CD4-positive, alpha-beta T cell treated with Interleukin-15 for 1 hour (primary cell): ENCODE measurements around the gene ZNF343.
"Not testable (repeated sequence)": the region's sequence is repeated elsewhere in the genome, so short reads cannot be mapped to it uniquely, and the experiment has no call there.

Source experiments
- DNase-seq: peaks from one replicate; pipeline ENCODE4 v3.0.0-alpha.2; 2020

ZNF343 gene

DNA sequence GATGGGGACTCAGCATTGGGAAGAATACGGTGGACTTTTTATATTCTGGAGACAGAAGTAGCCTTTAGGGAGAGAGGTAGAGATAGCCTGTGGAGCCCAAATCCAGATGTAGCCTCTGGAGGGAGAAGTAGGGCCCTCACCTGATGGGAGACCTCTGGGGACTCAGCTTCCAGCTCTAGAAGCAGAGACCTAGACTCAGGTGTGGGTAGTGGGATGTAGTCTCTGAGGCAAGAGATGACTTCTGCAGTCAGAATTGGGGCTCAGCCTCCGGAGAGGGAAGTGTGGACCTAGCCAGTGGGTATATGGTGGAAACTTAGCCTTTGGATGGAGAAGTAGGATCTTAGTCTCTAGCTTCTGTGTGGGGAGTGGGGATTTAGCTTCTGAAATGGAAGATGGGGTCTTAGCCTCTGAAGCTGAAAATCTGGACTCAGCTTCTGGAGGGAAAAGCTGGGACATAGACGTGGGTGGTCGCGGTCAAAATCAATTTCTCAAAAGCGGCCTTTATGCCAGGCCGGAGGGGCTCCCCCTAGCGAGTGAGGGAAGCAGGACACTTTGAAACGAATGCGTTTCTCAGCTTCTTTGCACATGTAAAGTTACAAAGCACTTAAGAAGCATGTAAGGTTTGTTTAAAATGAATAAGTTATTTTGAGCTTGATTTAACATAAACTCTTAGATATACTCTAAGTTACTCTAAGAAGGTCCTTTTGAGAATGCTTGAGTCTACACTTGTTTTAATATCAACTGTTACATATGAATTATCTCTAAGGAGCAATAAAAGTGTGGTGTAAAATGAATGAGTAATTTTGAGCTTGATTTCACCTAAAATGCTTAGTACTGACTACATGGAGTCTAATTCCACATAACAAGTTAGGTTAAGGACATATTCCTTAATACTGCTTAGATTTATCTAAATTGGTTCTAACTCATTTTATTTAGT is 12.9 kb upstream of the ZNF343 start:
- peak; percentile 33 for DNase-seq

DNA sequence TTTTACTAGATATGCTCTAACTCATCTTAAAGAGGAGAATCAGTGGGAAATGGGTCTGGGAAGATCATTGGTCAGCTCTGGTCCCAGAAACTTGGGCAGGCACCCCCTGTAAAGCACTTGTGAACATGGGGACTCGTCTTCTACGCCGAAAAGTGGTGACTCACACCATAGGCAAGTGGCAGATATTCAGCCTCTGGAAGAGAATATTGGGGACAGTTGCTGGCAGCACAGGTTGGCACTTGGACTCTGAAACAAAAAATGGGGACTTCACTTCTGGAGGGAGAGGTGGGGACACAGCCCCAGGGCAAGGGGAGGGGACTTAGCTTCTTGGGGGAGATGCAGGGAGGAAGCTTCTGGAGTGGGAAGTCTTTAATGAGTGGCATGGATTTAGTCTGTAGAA is 11.9 kb upstream of the ZNF343 start:
- DNase-seq, result no peak

DNA sequence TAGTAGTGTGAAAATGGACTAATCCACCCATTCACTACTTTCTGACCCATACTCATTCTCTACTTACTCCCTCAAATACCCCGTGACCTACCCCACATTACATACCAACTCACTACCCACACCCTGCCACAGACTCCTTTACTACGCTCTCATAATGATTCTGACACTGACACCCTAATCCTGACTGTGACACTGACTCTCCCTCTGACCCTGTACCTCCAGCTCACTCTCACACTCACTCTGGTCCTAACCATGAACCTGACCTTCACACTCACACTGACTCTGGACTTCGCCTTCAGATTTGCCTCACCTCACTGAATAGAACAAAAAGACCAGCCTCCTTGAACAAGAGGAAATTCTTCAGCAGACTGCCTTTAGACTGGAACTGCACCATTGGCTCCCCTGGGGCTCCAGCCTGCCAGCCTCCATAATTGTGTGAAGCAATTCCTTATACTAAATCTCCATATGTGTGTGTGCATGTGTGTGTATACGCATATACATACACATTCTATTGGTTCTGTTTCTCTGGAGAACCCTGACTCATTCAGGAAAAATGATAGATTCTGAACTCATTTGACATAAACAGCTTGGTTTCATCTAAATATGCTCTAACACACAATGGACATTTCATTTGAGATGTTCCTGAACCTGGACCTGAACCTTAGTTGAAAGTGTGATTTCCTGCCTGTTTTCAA is 10.5 kb upstream of the ZNF343 start:
- no peak for DNase-seq

DNA sequence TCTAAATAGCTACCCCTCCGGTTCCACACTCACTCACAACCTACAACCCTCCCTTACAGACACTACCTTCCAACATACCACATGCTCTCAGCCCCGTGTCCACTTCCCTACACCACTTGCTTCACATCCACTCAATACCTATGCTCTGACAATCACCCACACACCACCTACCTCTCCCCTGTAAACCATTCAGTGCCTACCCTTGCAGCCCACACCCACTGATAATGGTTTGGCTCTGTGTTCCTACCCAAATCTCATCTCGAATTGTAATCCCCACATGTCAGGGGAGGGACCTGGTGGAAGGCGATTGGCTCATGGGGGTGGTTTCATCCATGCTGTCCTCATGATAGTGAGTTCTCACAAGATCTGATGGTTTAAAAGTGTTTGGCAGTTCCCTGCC is 9.8 kb upstream of the ZNF343 start:
- no peak for DNase-seq

DNA sequence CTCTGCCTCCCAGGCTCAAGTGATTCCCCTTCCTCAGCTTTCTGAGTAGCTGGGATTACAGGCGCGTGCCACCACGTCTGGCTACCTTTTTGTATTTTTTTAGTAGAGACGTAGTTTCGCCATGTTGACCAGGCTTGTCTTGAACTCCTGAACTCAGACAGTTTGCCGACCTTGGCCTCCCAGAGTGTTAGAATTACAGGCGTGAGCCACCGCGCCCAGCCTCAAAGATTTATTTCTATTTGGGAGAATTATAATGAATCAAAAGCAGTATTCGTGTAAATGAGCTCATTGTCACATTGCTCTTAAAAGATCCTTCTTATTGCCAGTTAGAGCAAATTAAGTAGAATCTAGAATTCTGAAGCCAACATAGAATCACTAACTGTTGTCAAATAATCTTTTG is 9.4 kb upstream of the ZNF343 start:
- no peak for DNase-seq

DNA sequence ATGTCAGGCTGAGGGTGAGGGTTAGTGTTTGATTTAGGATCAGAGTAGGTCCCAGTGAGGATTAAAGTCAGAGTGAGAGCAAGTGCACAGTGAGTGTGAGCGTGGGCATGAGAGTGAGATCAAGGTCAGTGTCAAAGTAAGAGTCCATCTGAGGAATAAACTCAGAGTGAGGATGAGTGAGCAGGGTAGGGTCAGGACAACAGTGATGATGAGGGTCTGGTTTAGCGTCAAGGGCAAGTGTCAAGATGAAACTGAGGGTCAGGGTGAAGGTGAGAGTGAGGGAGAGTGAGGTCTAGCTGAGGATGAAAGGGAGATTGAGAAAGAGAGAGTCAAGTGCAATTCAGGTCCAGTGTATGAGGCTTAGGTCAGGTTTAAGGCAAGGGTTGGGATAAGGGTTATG is 7.7 kb upstream of the ZNF343 start:
- no peak for DNase-seq

DNA sequence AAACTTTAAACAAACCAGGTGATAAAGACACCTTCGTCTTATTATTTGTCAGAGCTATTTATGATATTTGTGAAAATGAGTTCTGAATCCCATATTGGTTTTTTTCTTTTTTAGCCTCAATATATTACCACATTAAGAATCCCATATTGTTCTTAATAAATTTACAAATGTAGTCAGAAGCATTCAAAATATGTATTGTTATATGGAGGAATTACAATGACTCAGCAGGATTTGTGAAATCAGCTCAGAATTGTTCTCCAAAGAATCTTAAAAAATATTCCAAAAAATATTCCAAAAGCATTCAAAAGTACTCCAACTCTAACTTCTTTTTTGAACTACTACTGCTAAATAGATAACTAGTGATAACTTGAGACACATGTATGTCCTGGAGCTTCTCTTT is 6.5 kb upstream of the ZNF343 start:
- no peak for DNase-seq

DNA sequence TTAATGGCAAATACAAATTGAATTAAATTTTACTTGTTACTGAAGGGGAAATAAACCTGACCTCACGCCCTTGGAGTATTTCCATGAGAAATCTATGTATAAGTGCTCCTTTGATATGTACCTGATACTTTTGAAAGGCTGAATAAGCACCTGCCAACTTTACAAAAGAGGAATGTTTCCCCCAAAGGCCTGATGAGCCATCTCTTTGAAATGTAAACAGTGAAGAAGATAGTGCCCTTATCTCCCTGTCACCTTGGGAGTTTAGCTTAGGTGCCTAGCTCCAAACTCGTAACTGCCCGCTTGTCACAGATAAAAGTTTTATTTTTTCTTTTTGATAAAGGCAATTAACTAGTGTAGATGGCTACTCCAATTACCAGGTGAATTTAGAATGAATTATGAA is 1.1 kb upstream of the ZNF343 start:
- DNase-seq, result no peak

DNA sequence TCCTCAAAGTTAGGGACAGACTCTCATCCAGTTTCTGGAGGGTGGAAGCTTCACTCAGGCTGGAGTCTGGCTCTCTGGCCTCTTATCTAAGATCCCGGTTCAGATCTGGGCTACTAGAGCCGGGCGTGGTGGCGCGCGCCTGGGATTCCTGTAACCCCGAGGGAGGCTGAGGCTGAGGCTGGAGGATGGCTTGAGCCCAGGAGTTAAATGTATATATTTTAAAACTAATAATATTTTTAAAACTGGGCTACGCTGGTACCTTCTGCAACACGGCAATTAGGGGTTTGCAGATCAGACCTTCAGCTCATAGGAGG is 710 bp upstream of the ZNF343 start:
- DNase-seq, result no peak

DNA sequence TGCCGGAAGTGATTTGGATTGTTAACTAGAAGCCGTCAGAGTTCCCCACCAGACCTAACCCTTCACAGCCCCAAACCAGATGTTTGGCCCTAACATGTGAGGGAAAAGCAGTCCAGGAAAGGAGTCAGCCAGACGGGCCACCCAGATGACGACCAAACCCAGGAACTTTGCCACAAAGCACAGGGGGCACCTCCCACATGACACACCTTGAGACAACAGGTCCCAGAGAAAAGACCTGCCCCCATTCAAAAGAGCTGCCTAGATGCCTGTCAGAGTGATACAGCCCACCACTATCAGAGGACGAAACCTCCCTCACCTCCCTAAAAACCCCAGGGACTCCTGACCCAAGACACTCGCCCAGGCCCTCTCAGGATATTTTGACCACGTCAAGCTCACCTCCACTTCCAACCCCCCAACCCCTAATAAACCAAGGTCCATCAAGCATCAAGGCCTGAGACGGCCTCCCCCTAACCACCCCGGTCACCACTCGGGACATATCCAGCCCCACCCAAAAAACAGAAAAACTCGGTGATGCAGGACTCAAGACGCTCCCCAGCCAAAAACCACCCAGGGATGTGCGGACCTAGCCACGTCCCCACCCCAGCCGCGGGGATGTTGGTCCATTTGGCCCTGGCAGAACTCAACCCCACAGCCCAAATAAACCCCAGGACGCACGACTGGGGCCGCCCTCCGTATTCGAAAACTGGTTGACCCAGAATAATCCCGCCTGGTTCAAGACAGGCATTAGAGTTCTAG is 662 bp downstream of the ZNF343 start:
- DNase-seq, result no peak

DNA sequence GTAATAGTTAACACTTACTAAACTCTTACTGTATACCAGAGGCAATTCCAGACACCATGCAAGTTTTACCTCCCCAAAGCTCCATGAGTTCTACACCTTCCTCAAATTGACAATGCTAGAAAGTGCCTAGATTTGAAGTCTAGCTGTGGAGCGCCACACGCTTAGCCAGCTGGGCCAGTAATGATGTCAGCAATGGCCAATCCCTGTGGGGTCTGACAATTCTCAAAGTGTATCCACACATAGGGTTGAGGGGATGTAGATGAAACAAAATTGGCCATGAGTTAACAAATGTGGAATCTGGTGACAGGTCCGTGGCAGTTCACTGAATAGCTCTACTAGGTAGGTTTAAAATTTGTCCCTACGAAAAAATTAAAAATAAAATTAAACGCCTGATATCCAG is 1.3 kb downstream of the ZNF343 start:
- no peak for DNase-seq

DNA sequence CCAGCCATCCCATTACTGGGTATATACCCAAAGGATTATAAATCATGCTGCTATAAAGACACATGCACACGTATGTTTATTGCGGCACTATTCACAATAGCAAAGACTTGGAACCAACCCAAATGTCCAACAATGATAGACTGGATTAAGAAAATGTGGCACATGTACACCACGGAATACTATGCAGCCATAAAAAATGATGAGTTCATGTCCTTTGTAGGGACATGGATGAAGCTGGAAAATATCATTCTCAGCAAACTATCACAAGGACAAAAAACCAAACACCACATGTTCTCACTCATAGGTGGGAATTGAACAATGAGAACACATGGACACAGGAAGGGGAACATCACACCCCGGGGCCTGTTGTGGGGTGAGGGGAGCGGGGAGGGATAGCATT is 2.3 kb downstream of the ZNF343 start:
- DNase-seq, result not testable (repeated sequence)

DNA sequence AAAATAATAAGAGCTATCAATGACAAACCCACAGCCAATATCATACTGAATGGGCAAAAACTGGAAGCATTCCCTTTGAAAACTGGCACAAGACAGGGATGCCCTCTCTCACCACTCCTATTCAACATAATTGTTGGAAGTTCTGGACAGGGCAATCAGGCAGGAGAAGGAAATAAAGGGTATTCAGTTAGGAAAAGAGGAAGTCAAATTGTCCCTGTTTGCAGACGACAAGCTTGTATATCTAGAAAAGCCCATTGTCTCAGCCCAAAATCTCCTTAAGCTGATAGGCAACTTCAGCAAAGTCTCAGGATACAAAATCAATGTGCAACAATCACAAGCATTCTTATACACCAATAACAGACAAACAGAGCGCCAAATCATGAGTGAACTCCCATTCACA is 3.9 kb downstream of the ZNF343 start:
- not testable (repeated sequence) for DNase-seq

DNA sequence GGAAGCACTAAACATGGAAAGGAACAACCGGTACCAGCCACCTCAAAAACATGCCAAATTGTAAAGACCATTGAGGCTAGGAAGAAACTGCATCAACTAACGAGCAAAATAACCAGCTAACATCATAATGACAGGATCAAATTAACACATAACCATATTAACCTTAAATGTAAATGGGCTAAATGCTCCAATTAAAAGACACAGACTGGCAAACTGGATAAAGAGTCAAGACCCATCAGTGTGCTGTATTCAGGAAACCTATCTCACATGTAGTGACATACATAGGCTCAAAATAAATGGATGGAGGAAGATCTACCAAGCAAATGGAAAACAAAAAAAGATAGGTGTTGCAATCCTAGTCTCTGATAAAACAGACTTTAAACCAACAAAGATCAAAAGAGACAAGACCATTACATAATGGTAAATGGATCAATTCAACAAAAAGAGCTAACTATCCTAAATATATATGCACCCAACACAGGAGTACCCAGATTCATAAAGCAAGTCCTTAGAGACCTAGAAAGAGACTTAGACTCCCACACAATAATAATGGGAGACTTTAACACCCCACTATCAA is 5.8 kb downstream of the ZNF343 start:
- not testable (repeated sequence) for DNase-seq

DNA sequence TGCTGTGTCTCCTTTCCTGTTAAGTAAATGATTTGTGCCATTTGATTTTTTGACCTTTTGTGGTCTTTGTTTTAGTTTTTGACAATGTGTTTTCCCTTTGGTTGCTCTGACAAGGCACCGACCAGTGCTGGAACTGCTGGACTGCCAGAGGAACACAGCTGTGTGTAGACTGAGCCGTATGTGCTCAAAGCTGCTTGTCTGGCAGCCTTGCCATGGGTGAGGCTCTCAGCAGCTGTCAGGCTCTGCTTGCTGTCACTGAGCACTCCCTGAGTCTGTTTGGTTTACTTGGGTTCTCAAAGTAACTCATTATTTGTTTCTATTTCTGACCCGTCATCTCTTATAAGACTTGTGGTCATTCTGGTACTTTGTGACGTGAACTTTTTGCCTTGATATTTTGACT is 23.1 kb downstream of the ZNF343 start:
- DNase-seq, result no peak

DNA sequence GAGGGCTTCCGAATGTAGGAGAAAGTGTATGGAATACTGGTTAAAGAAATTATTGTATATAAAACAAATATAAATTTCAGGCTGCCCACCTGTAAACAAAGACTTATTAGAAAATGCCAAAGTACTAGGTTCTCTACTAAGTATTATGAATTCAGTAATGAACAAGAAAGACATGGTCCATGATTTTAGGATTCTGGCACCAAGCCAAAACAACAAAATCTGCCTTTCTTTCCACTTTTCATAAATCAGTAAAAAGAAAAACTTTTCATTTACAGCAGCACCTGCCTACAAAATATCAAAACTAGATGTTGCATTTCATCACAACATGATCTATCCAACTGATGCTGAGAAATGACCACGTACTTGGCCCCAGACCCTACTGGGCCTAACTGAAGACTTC is 23.6 kb downstream of the ZNF343 start:
- no peak for DNase-seq

DNA sequence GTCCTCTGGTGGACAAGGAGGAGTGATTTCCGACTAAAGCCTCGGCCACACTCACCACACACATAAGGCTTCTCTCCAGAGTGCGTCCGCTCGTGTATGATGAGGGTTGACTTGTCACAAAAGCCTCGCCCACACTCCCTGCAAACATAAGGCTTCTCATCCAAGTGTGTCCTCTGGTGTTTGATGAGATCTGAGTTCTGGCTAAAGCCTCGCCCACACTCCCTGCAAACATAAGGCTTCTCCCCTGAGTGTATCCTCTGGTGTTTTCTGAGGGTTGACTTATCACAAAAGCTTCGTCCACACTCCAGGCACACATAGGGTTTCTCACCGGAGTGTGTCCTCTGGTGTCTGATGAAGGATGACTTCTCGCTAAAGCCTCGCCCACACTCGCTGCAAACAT is 25.2 kb downstream of the ZNF343 start:
- no peak for DNase-seq

DNA sequence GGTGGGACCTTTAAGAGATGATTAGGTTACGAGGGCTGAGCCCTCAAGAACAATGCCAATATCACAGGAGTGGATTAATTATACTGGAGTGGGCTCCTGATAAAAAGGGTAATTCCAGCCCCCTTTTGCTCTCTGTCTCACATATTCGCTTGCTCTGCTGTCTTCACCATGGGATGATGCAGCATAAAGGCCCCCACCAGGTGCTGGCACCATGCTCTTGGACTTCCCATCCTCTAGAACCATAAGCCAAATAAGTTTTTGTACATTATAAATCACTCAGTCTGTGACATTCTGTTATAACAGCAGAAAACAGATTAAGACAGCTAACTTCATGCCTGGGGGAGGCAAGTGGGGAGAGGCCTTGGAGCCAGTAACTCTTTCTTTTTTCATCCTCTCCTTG is 28.3 kb downstream of the ZNF343 start:
- no peak for DNase-seq

DNA sequence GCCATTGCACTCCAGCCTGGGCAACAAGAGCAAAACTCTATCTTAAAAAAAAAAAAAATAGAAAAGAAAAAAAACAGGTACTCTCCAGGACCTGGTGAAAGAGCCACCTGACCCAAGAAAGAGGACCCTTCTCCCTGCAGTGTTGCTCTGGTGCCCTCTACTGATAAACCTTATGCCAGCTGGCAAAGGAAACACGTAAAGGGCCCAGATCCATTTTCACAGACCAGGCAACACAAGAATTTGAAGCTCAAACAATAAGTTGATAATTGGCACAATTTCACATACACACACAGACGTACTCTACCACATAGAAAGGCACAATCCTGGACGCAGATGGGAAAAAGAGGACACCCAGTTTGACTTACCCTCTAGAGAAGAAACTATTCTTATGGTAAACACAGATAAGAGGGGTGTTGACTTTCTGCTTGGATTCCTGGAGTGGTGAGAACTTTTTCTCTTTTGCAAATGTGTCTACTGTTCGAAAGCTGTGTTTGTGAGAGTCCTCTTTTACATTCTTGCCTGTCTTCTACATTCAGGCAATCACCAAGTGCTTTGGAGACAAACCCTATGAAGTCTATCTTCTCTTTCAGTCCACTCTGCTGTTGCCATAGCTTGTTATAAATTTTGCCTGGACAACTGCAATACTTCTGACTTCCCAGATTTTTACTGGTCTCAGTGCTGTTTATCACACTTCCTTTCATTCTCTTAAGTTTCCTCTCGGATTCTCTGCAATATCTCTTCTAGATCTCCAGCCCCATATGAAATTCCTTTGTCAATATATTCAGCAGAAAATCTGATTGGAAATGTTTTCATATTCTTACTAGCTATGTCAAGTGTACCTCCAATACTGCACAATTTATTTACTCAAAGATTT is 31.7 kb downstream of the ZNF343 start:
- no peak for DNase-seq

DNA sequence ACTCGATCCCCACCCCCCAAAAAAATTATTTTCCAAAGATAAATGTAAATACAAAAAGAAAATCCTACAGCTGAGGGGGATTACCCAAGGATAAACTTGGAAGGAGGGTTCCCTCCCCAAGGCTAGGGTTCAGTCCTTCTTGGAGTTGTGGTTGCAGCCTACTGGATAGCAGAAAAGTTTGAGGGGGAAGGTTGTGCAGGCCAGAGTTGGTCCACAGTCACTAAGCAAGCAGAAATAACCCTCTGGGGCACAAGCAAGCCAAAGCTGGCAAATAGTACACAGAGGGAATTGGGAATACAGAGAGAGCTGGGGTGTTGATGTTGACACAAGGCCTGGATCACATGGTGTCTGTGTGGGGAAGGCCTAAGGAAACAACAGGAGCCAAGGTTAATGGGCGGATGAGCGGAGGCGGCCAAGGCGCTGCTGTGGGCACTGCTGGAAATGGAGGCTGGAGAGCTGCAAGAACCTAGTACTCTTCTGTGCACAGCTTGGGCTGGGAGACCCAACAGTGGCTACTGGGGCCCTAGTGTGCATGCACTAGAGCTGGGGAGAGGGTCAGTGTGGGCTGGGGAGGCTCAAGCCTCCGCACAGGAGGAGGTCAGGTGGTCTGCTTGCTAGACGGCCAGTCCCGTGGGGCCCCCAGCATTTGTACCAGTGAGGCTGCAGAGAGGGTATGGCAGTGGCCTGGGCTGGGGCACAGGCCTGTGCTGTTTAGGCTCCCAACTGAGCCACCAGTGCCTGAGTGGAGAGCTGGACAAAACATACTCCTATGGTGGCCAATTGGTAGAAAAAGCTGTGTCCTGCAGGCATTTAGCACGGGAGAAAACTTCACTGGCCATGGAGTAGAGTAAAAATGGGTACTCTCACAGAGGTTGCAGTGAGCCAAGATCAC is 32.6 kb downstream of the ZNF343 start:
- DNase-seq, result no peak

DNA sequence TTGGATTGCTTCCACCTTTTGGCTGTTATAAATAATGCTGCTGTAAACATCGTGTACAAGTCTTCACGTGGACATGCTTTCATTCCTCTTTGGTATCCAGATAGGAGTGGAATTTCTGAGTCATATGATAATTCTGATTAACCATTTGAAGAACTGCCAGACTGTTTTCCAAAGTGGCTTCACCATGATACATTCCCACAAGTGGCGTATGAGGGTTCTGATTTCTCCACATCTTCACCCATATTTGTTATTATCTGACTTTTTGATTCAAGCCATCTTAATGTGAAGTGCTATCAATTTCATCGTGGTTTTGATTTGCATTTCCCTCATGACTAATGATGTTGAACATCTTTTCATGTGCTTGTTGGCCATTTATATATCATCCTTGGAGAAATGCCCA is 35.2 kb downstream of the ZNF343 start:
- DNase-seq, result no peak
